ENCODE data around the gene PSMB4. TPM values are rescaled to one million over a fixed set of nuclear protein-coding genes. Genes with fewer than 3 reads are reported as not detected.

The PSMB4 gene
- total RNA-seq, 2 donors from 2014 or later, result 179 to 273 TPM

DNA sequence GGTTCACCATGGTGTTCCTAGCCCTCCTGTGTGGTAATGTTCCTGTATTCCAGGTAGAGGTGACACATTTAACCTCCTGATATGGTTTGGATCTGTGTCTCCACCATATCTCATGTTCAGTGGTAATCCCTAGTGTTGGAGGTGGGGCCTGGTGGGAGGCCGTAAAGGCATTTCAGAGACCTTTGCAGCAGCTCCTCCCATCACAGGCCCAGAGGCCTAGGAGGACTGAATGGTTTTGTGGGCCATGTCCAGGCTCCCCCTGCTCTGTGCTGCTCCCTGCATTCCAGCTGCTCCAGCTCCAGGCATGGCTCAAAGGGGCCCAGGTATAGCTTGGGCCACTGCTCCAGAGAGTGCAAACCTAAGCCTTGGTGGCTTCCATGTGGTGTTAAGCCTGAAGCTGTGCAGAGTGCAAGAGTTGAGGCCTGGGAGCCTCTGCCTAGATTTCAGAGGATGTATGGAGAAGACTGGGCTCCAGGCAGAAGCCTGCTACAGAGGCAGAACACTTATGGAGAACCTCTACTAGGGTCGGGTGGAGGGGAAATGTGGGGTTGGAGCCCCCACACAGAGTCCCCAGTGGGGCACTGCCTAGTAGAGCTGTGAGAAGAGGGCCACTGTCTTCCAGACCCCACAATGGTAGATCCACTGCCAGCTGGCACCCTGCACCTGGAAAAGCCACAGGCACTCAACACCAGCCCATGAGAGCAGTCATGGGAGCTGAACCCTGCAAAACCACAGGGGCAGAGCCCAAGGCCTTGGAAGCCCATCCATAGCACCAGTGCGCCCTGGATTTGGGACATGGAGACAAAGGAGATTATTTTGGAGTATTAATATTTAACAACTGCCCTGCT, 36.8 kb upstream of the PSMB4 start:
- Histone ChIP-seq H3K27me3 (no peaks in the 10 kb centered on the region), H3K4me3 (no peak overlapping the region), H3K4me1 (no peaks in the 10 kb centered on the region), H3K9ac (ENCODE audit: low read depth in 2 of 2, low read length in 2 of 2) (no peak overlapping the region), H3K9me3 (no peaks in the 10 kb centered on the region), H3K27ac (no peak overlapping the region), H3K36me3 (peaks cover 7% of the 10 kb centered on the region)
- DNase-seq, result no peak
- intact Hi-C loops (cut with DNase I), result no loop called here
- TF ChIP-seq, protein P1, sequence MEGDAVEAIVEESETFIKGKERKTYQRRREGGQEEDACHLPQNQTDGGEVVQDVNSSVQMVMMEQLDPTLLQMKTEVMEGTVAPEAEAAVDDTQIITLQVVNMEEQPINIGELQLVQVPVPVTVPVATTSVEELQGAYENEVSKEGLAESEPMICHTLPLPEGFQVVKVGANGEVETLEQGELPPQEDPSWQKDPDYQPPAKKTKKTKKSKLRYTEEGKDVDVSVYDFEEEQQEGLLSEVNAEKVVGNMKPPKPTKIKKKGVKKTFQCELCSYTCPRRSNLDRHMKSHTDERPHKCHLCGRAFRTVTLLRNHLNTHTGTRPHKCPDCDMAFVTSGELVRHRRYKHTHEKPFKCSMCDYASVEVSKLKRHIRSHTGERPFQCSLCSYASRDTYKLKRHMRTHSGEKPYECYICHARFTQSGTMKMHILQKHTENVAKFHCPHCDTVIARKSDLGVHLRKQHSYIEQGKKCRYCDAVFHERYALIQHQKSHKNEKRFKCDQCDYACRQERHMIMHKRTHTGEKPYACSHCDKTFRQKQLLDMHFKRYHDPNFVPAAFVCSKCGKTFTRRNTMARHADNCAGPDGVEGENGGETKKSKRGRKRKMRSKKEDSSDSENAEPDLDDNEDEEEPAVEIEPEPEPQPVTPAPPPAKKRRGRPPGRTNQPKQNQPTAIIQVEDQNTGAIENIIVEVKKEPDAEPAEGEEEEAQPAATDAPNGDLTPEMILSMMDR (IDR thresholded peaks at IDR 0.05), result no peak

DNA sequence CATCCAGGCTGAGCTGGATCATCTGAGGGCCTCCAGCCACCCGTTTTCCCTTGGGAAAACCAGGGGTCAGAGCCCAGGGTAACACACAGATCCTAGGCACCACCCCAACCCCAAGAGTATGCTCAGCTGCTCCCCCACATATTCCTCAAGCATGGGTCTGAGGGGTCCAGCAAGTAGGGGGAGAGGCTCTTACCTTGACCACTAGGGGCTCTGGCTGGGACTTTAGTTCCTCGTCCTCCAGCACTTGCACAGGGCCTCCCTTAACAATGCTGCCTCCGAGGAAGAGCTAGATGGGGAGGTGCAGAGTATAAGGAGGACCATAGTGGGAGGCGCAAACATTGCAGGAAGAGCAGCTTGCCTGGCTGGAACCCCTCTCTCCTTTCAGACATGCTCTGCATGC, 34.4 kb upstream of the PSMB4 start:
- intact Hi-C loops (cut with DNase I), result no loop called here
- no peaks in the 10 kb centered on the region for H3K27me3 ChIP-seq
- H3K36me3 ChIP-seq, result peaks cover 7% of the 10 kb centered on the region
- H3K4me1 ChIP-seq, result no peaks in the 10 kb centered on the region
- TF ChIP-seq, protein P1 (IDR thresholded peaks at IDR 0.05), result no peak
- no peak overlapping the region for H3K4me3 ChIP-seq
- H3K9me3 ChIP-seq, result no peaks in the 10 kb centered on the region
- no peak overlapping the region for H3K27ac ChIP-seq
- DNase-seq, result no peak
- no peak overlapping the region for H3K9ac ChIP-seq (ENCODE audit: low read depth in 2 of 2, low read length in 2 of 2)

DNA sequence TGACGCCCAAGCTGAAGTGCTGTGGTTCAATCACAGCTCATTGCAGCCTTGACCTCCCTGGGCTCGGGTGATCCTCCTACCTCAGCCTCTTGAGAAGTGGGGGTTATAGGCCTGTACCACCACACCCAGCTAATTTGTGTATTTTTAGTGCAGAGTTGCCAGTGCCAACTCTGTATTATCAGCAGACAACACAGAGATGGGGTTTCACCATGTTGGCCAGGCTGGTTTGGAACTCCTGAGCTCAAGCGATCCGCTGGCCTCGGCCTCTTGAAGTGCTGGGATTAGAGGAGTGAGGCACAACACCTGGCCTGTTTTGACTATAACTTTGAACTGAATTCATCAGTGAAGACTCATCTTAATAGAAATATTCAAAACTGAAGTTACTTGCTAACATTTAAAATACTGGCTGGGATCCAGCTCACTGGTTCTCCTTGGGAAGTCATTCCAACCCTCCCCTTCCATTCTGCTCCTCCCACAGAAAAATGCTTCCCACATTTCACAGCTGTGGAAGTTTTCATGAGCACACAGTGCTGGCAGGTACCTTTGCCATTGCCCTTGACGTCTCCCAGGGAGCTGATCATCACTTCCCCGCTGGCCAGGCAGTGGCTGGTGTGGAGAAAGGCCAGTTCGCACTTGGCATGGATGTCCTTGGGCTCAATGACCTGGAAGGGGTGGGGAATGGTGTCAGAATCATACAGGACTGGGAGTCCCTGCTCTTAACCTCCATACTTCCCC, 31.5 kb upstream of the PSMB4 start:
- H3K27ac ChIP-seq, result no peak overlapping the region

DNA sequence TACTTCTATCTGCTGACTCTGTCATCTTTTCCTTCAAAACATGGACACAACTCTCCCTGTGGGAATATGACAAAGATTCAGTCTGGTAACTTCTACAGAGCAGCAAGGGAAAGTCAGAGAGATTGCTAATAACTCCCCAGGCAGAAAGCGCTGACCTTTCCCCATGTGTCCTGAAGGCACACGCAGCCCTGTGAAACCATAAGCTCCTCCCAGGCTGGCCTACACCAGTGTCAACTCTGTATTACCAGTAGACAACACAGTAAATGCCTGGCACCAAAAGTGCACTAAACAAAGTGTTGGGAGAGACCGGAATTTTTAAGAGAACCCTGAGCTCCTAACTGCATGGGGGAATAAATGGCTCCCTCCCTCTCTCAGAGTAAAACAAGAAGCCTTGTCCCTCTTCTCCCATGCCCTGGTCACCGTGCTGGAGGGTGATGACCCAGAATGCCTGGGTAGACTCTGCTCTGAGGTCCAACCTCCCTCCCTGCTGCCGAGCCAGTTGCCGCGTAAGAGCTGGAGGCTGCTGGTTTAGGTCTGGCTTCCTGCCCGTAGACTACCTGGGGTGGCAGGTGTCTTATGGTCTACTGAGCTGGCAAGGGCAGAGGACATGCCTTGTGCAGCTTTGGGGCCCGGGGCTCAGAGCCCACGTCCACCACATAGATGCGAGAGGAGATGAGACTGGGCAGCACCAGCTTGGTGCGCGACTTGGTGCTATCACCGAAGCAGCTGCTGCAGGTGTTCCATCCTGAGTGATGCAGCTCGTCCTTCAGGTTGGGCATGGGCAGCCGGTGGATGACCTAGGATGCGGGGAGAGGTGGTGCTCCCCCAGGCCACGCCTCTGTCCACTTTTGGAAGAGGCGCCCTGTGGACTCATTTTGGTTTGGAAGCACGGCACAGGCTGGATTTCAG, 30.7 kb upstream of the PSMB4 start:
- TF ChIP-seq, protein P1 (IDR thresholded peaks at IDR 0.05), result no peak
- H3K36me3 ChIP-seq, result peaks cover 7% of the 10 kb centered on the region
- DNase-seq, result peak; percentile 68
- no peaks in the 10 kb centered on the region for H3K4me1 ChIP-seq
- H3K9me3 ChIP-seq, result no peaks in the 10 kb centered on the region
- intact Hi-C loops (cut with DNase I), result no loop called here
- no peak overlapping the region for H3K4me3 ChIP-seq
- no peak overlapping the region for H3K9ac ChIP-seq (ENCODE audit: low read depth in 2 of 2, low read length in 2 of 2)
- no peak overlapping the region for H3K27ac ChIP-seq
- H3K27me3 ChIP-seq, result no peaks in the 10 kb centered on the region

More for the DNA sequence above, 31.5 kb upstream of the PSMB4 start:
- Histone ChIP-seq H3K4me1 (no peaks in the 10 kb centered on the region), H3K9me3 (no peaks in the 10 kb centered on the region), H3K27me3 (no peaks in the 10 kb centered on the region), H3K4me3 (no peak overlapping the region), H3K36me3 (peaks cover 7% of the 10 kb centered on the region), H3K9ac (ENCODE audit: low read depth in 2 of 2, low read length in 2 of 2) (no peak overlapping the region)
- TF ChIP-seq, protein P1 (IDR thresholded peaks at IDR 0.05), result no peak
- no peak for DNase-seq
- intact Hi-C loops (cut with DNase I), result no loop called here

DNA sequence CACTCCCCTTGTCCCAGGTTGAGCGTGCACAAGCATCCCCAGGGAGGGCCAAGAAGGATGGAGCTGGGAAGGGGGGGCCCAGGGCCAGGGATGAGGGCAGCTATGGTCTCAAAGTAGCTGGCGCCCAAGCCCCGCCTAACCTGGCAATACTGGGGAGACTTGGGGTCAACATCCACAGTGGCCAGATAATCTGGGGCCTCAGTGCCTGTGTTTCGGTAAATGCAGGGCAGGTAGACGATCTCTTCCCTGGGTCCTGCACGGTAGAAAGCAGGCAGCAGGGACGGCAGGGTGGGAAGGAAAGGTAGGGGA, 30.1 kb upstream of the PSMB4 start:
- Histone ChIP-seq H3K36me3 (peaks cover 7% of the 10 kb centered on the region), H3K27ac (no peak overlapping the region), H3K9ac (ENCODE audit: low read depth in 2 of 2, low read length in 2 of 2) (peak overlapping the region in 1 of 2 donors; percentile 81), H3K9me3 (no peaks in the 10 kb centered on the region), H3K4me3 (no peak overlapping the region), H3K27me3 (no peaks in the 10 kb centered on the region), H3K4me1 (peaks cover 3% of the 10 kb centered on the region)
- no peak for DNase-seq
- intact Hi-C loops (cut with DNase I), result no loop called here
- TF ChIP-seq, protein P1 (IDR thresholded peaks at IDR 0.05), result no peak
